ENCODE results near the gene LHX3.

The LHX3 gene

GRCh38 chr9:136191099-136191959 lies 13.6 kb downstream of the LHX3 start:
- FAIRE-seq = no peak

GRCh38 chr9:136190656-136191055 lies 14.3 kb downstream of the LHX3 start:
- no peak for FAIRE-seq

DNA sequence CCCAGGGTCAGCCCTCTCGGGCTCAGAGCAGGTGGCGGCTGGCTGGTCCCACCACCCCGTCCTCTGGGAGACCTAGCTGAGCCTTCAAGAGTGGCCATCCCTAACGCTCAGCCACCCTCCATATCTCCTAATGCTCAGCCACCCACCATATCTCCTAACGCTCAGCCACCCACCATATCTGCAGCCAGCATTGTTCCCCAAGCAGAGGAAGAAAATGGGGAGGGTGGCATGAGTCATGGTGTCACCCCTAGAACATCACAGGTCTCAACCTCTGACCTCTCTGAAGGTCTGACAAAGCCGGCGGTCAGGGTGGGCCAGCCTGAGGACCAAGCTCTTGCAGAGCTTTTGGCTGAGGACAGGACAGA lies 14.7 kb downstream of the LHX3 start:
- no peak for FAIRE-seq

- no peak for FAIRE-seq
Observed at GRCh38 chr9:136189394-136190236, 15.3 kb downstream of the LHX3 start.

DNA sequence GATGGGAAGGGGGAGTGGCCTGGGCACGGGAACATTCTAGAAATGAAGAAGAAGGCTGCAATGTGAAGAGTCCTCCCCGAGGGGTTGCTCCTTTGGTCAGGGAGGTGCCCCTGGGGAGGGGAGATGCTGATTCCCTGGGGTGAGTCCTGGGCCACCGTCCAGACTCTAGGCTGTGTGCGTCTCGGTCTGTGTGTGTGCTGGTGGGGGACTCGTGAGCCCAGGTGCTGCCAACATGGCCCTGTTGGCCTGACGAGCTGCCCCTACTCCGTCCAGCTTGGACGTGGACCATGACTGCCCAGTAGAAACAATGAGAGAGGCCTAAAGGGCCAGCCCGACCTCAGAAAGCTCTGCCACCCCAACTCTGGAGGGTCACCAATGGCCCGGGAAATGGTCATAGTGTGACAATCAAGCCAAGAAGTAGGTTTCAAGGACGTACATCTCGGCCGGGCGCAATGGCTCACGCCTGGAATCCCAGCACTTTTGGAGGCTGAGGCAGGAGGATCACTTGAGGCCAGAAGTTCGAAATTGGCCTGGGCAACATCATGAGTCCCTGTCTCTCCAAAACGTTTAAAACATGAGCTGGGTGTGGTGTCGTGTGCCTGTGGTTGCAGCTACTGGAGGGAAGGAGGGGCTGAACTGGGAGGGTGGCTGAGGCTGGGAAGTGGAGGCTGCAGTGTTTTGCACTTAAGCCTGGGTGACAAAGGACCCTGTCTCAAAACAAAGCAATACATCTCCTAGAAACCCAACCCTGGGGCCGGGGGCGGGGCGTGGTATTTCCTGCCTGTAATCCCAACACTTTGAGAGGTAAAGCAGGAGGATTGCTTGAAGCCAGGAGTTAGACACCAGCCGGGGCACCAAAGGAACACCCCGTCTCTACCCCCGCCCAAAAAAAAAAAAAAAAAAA lies 17.0 kb downstream of the LHX3 start:
- FAIRE-seq = no peak

DNA sequence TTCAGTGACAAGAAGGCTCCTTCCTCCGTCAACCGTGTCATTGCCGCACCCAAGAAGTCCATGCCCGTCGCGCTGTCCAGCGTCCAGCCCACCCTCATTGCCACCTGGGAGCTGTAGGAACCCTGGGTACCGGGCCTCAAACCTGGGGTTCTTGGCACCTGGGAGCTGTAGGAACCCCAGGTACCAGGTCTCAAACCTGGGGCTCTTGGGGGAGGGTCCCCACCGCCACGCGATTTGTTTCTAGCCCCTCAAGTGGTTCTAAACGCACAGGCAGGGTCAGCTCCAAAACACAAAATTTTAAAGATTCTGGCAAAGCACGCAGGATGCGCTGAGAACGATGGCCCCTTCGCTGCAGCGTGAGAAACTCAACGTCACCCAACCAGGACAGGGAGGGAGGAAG lies 17.7 kb downstream of the LHX3 start:
- FAIRE-seq = no peak

DNA sequence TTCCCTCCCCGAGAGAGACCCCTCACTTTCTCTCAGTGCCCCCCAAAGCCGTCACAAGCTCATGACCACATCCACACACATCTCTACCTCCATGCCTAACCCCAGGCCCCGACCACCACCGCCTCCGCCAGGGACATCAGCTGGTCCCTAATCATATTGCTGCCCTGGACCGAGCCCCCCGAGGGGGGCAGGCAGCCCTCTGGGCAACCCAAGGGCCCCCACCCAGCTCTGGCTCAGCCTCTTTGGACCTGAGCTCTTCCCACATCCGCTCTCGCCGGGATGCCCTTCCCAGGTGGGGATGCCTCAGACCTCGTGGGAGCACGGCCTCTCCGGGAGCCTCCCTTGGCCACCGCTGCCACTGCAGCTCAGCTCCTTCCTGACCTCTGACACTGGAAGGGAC lies 18.5 kb downstream of the LHX3 start:
- FAIRE-seq = no peak

- FAIRE-seq = no peak
Observed at GRCh38 chr9:136185596-136186366, 19.1 kb downstream of the LHX3 start.

- no peak for FAIRE-seq
Observed at GRCh38 chr9:136185066-136185465, 19.9 kb downstream of the LHX3 start.

- FAIRE-seq = no peak
Observed at GRCh38 chr9:136182850-136183422, 22.0 kb downstream of the LHX3 start.

DNA sequence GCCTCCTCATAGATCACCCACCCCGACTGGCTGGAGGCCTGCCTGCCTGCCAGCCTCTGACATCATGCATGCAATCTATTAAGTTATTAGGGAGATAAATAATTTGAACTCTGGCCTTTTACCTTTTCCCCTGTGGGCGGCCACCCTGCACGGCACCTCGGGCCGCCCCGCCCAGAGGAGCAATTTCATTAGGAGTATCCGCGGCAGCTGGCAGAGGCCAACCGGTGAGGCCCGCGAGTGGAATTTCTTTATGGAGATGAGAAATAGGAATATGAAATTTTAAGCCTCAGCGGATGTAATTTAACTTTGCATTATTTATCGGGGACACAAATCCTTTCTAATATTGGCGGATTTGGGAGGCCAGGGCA lies 22.5 kb downstream of the LHX3 start:
- FAIRE-seq = no peak

DNA sequence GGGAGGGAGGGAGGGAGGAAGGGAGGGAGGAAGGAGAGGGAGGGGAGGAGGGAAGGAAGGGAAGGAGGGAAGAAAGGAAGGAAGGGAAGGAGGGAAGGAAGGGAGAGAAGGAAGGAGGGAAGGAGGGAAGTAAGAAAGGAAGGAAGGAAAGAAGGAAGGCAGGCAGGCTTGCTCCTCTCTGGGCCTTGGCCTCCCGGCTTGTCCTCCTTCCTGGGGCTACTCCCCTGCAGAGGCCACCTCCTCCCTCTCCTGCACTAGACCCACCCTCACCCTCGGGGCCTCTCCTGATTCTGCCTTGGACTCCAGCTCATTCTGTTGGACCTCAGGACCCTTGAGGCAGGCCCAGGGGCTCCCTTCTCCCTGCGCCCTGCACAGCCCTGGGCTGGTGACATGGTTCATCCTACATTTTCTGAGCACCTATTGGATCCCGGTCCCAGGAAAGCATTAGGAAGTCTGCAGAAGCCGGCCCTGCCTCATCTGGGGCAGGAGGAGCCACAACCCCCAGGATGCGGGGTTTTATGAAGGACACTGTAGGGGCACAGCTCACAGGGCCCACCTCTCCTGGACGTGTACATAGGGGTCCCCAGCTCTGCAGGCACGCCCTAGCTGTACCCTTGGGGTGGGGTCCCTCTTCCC lies 23.0 kb downstream of the LHX3 start:
- FAIRE-seq = no peak

- FAIRE-seq = no peak
Observed at GRCh38 chr9:136180586-136180985, 24.3 kb downstream of the LHX3 start.

GRCh38 chr9:136179761-136180160 lies 25.2 kb downstream of the LHX3 start:
- FAIRE-seq = no peak

DNA sequence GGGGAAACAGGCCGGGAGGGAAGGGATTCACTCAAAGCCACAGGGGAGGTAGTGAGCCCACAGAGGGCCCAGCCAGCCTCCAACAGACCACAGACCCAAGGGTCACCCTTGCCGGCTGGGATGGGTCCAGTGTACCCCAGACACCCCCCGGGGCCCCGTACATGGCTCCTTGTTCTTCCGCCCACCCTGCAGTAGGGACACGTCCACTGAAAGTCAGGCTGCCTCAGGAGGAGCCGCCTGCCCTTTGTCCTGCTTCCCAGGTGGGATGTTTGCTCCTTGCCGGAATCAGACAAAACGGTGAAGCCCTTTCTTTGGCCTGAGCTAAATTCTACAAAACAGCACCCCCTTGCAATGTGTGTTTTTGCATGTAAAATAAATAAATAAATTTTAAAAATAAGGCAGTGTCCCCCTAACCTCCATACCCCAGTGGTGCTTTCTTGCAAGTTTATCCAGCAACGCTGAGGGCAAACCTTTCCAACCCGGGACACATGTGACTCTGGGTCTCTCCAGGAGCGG lies 25.8 kb downstream of the LHX3 start:
- no peak for FAIRE-seq

DNA sequence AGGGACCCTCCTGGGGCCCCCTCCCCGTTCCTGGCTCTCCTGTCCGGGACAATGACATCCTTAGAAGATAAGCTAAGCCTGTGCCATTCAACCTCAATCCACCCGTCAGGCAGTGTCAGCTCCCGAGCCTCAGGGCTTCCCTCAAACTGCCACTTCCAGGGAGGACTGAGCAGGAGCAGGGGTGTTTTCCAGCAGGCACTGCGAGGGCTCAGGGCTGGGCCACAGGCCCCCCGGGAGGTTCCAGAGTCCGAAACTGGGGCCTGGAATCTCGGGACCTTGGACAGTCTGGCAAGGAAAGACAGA lies 26.2 kb downstream of the LHX3 start:
- no peak for FAIRE-seq

GRCh38 chr9:136178061-136178772 lies 26.7 kb downstream of the LHX3 start:
- FAIRE-seq = no peak

- FAIRE-seq = no peak
Observed at GRCh38 chr9:136177224-136177623, 27.7 kb downstream of the LHX3 start.

DNA sequence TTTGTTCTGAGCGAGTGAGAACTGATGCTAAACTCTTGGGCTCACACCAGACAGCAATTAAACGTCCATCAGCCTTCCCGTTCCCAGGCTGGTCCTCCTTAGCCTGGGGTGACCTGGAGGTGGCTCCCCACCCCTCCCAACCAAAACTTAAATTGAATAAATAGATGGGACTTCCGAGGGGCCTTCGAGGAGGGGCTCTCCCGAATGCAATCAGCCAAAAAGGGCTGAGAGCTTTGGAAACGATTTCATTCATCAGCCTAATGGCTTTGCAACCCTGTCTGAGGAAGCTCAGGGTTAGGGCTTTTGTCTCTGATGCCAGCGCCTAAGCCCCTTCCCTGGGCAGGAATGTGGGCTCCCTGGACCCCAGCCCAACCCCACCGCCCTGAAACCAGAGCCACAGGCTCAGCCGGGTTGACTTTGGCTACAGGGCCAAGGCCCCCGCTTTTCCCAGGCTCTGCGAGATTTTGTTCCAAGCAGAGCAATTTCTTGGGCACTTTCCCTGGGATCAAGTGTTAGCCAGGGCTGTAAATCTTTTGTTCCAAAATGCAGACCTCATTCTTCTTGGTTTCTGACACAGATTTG lies 29.2 kb downstream of the LHX3 start:
- FAIRE-seq = no peak
